ENCODE data around the gene CLIP3.

Gene CLIP3

DNA sequence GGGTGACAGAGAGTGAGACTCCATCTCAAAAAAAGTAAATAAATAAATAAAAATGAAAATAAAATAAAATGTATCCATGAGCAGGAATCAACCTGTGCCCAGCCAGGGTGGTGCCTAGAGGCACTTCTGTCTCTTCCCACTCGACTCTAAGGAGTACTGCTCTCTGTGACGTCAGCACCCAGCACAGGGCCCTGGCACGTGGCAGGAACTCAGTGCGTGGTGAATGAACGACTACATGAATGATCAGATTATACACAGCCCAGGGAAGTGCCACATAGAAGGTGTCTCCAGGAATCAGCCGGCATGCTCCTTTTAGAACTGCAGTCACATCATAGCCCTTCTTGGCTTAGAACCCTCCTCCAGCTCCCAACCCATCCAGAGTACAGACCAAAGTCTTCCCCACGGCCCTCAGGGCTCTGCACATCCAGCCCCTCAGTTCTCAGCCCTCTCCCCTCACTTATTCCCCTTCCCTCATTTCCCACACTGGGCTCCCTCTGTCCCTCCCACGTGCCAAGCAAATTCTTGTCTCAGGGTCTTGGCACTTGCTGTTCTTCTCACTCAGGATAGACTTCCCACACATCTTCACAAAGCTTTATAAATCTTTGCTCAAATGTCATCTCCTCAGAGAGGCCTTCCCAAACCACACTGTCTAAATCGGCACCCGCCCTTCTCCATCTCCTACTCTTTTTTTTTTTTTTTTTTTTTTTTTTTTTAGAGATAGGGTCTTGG, 4.2 kb downstream of the CLIP3 start:
- H3K4me3 ChIP-seq = no peak overlapping the region

DNA sequence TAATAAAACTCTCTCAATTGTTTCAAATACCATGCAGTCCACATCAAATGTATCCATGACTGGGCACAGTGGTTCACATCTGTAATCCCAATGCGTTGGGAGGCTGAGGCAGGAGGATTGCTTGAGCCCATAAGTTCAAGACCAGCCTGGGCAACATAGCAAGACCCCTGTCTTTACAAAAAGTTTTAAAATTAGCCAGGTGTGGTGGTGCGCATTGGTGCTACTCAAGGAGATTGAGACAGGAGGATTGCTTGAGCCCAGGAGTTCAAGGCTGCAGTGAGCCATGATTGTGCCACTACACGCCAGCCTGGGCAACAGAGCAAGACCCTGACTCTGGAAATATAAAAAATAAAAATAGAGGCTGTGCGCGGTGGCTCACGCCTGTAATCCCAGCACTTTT, 5.0 kb downstream of the CLIP3 start:
- TF ChIP-seq, protein P1, sequence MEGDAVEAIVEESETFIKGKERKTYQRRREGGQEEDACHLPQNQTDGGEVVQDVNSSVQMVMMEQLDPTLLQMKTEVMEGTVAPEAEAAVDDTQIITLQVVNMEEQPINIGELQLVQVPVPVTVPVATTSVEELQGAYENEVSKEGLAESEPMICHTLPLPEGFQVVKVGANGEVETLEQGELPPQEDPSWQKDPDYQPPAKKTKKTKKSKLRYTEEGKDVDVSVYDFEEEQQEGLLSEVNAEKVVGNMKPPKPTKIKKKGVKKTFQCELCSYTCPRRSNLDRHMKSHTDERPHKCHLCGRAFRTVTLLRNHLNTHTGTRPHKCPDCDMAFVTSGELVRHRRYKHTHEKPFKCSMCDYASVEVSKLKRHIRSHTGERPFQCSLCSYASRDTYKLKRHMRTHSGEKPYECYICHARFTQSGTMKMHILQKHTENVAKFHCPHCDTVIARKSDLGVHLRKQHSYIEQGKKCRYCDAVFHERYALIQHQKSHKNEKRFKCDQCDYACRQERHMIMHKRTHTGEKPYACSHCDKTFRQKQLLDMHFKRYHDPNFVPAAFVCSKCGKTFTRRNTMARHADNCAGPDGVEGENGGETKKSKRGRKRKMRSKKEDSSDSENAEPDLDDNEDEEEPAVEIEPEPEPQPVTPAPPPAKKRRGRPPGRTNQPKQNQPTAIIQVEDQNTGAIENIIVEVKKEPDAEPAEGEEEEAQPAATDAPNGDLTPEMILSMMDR (IDR thresholded peaks at IDR 0.05) = no peak

More for the DNA sequence above, 4.2 kb downstream of the CLIP3 start:
- no peak for DNase-seq (ENCODE audit: low spot score)
- TF ChIP-seq, protein P1 (IDR thresholded peaks at IDR 0.05) = no peak
- H3K27ac ChIP-seq = no peak overlapping the region

DNA sequence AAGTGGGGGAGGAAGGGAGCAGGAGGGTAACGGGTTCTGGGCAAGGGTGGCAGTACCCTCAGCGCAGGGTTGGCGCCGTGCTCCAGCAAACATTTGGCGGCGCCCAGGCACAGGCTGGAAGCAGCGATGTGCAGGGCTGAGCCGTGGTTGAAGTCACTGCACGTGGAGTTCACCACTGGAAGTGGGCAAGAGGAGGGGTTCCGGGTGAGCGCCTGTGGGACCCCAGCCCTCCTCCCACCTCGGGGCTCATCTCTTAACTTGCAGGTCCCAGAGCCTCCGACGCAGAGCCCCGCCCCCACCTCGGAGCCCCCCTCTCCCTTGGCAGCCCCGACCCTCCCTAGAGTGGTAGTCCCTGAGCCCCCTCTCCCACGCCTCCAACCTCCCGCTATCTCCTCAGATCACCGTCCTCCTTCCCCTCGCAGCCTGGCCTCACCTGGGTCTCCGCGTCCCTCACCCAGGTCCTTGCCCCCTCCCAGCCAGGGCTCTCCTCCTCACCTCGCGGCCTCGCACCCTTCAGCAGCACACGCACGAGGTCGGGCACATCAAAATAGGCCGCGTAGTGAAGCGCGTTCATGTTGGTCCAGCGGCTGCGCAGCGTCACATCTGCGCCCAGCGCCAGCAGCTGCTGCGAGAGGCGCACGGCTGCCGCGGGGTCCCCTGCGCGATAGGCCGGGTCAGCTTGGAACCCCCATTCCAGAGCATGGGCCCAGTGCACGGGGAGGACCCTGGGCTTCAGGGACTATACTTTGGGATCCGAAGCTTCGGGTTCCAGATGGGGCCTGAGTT, 6.4 kb downstream of the CLIP3 start:
- TF ChIP-seq, protein P1 (IDR thresholded peaks at IDR 0.05) = no peak
- DNase-seq (ENCODE audit: low spot score) = no peak
- Histone ChIP-seq H3K4me3 (no peak overlapping the region), H3K27ac (no peak overlapping the region)

More for the DNA sequence above, 5.0 kb downstream of the CLIP3 start:
- H3K27ac ChIP-seq = no peak overlapping the region
- no peak overlapping the region for H3K4me3 ChIP-seq
- DNase-seq (ENCODE audit: low spot score) = no peak

DNA sequence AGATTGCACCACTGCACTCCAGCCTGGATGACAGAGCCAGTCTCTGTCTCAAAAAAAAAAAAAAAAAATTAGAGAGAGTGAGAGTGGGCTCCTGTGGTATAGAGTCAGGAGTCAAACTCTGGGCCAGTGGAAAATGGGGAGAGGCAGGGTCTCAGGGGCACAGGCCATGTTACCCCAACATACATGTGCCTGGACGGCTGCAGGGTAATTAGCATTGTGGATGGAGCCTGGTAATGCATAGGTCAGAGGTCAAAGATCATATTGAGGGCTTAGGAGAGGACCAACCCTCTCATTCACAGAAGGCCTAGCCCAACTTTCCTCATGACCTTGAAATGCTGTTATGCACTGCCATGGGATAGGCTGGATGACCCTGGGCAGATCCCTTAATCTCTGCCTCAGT, 7.1 kb downstream of the CLIP3 start:
- H3K4me3 ChIP-seq = no peak overlapping the region
- DNase-seq (ENCODE audit: low spot score) = no peak
- no peak overlapping the region for H3K27ac ChIP-seq
- TF ChIP-seq, protein P1 (IDR thresholded peaks at IDR 0.05) = no peak

DNA sequence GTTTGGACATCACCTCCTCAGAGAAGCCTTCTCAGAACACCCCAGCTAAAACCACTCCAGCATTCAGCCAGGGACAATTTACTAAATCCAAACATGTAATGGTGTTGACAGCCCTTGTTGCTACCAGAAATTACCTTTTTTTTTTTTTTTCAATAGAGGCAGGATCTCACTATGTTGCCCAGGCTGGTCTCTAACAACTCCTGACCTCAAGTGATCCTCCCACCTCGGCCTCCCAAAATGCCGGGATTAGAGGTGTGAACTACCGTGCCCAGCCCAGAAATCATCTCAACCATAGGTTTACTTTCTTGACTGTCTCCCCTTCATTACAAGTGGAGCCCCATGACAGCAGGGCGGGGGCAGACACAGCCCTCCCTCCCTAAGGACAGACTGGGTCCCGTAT, 9.2 kb downstream of the CLIP3 start:
- H3K4me3 ChIP-seq = no peak overlapping the region
- TF ChIP-seq, protein P1 (IDR thresholded peaks at IDR 0.05) = no peak
- no peak overlapping the region for H3K27ac ChIP-seq
- no peak for DNase-seq (ENCODE audit: low spot score)

DNA sequence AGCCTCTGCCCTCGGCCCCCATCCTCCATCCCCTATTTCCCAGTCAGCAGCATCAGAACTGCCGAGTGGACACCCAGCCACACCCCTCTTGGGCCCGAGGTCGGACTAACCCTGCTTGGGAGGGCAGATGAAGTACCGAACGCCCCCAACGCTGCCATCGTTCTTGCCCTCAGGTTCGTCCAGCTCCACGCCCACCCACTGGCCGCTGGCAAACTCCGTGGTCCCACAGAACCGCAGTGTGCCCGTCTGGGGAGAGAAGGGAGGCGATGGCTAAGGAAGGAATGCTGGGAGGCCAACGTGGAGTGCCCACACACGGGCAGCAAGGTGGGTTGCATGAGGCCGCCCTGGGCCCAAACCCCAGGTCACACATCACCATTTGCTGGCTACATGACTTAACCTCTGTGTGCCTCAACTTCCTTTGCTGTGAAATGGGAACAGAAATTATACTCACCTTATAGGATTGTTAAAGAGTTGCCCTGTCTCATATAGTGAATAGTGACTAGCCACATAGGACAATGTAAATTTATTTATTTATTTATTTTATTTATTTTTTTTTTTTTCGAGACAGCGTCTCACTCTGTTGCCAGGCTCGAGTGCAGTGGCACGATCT, 13.5 kb downstream of the CLIP3 start:
- TF ChIP-seq, protein P1 (IDR thresholded peaks at IDR 0.05) = no peak
- Histone ChIP-seq H3K27ac (no peak overlapping the region), H3K4me3 (no peak overlapping the region)
- no peak for DNase-seq (ENCODE audit: low spot score)
